ENCODE results near the gene INS.
A peak's percentile ranks its signal among the peaks of the same experiment; 100 is the strongest.

INS gene

DNA sequence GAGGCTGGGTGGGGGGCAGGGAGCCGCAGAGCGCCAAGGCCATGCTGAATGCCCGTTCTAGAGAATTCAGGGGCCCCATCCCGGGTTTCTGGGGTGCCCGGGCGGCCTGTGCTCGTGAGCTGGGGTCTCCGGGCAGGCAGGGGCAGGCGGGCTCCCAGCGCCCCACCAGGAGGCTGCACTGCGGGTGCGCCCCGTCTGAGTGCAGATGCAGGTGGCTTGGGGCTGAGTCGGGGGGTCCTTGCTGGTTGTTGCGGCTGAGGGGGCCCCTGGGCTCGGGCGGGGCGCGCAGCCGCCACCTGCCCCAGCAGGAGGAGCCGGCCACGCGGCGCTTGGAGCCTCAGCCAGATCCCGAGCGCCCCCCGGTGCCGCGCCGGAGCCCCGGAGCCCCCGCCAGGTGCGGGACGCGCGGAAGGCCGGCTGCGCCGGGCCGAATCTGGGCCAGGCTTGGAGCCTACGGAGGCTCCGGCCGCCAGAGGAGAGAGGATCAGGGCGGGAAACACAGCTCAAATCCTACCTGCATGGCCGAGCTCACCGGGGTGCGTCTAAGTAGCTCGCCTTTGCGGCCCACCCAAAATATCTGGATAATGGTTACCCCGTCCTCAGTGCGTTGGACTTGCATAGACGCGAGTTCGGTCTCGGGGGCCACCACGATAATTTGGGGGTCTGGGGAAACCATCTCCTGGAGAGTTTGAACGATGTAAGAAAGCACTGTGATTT is 21.2 kb downstream of the INS start:
- TF ChIP-seq, protein P1, sequence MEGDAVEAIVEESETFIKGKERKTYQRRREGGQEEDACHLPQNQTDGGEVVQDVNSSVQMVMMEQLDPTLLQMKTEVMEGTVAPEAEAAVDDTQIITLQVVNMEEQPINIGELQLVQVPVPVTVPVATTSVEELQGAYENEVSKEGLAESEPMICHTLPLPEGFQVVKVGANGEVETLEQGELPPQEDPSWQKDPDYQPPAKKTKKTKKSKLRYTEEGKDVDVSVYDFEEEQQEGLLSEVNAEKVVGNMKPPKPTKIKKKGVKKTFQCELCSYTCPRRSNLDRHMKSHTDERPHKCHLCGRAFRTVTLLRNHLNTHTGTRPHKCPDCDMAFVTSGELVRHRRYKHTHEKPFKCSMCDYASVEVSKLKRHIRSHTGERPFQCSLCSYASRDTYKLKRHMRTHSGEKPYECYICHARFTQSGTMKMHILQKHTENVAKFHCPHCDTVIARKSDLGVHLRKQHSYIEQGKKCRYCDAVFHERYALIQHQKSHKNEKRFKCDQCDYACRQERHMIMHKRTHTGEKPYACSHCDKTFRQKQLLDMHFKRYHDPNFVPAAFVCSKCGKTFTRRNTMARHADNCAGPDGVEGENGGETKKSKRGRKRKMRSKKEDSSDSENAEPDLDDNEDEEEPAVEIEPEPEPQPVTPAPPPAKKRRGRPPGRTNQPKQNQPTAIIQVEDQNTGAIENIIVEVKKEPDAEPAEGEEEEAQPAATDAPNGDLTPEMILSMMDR (IDR thresholded peaks at IDR 0.05; ENCODE audit: extremely low read depth, missing control alignments), result no peak
- DNase-seq (ENCODE audit: low spot score), result peak; percentile 53

DNA sequence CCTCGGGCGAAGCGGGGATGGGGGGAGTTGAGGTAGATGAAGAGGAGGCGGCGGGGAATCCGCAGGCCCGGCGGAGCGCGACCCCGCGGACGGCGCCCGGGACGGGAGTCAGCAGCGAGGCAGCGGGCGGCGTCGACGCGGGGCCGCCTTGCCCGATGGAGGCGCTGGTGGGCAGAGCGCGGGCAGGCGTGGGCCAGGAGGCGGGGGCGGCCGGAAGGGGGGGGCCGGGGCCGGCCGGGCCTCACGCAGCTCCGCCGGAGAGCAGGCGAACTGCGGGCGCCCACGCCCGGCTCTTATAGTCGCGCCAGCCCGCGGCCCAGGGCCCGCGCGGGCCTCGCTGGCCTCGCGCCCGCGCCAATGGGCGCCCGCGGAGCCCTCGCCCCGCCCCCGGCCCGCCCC is 21.9 kb downstream of the INS start, which contains the start of gene IGF2:
Gene IGF2, minus strand, starts transcription at position 267 of the 399 bp plus-strand sequence. CDS start 3,866 bp downstream, outside the sequence.
- peak; percentile 58 for DNase-seq (ENCODE audit: low spot score)
- TF ChIP-seq, protein P1 (IDR thresholded peaks at IDR 0.05; ENCODE audit: extremely low read depth, missing control alignments), result no peak

DNA sequence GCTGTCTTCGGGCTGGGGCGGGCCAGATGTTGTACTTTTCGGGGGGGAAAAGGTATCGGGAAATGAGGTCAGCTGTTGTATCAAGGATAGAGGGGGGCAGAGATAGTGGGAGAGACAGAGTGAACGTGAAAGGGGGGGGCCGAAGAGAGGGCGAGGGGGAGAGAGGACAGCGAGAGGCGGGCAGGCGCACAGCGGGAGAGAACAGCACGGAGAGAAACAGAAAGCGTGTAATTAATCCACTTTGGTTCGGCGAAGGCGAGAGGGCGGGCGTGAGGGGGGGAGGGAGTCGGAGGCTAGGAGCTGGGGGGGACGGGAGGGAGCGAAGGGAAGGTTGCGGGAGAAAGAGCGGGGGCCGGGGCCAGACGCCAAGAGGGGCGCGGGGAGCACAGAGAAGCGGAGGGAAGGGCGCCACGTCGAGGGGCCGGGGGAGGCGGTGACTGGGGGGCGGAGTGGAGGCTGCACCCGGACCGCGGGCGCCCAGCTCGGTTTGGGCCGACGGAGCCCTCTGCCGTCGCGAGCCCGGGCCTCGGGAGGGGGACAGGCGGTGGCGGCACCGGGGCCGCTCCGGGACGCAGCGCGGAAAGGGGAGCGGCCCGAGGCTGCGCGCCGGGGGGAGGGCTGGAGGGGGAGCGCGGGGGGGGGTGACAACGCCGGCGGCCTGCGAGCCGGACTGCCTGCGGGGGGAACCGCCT is 22.4 kb downstream of the INS start:
- TF ChIP-seq, protein P1 (IDR thresholded peaks at IDR 0.05; ENCODE audit: extremely low read depth, missing control alignments), result no peak
- no peak for DNase-seq (ENCODE audit: low spot score)

DNA sequence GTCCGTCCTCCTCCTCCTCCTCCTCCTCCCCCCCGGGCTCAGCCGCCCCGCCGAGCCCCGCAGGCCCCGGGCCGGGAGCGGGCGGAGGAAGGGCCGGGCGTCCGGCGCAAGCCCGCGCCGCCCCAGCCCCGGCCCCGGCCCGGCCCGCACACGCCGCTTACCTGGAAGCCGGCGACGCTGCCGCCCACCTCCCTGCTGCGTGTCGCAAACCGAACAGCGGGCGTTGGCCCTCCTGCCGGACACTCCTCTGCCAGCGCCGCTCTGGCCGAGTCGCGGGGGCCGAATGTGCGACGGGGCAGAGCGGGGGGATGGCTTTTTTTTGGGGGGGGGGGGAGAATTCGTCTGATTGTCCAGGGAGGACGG is 23.0 kb downstream of the INS start:
- TF ChIP-seq, protein P1 (IDR thresholded peaks at IDR 0.05; ENCODE audit: extremely low read depth, missing control alignments), result no peak
- no peak for DNase-seq (ENCODE audit: low spot score)

DNA sequence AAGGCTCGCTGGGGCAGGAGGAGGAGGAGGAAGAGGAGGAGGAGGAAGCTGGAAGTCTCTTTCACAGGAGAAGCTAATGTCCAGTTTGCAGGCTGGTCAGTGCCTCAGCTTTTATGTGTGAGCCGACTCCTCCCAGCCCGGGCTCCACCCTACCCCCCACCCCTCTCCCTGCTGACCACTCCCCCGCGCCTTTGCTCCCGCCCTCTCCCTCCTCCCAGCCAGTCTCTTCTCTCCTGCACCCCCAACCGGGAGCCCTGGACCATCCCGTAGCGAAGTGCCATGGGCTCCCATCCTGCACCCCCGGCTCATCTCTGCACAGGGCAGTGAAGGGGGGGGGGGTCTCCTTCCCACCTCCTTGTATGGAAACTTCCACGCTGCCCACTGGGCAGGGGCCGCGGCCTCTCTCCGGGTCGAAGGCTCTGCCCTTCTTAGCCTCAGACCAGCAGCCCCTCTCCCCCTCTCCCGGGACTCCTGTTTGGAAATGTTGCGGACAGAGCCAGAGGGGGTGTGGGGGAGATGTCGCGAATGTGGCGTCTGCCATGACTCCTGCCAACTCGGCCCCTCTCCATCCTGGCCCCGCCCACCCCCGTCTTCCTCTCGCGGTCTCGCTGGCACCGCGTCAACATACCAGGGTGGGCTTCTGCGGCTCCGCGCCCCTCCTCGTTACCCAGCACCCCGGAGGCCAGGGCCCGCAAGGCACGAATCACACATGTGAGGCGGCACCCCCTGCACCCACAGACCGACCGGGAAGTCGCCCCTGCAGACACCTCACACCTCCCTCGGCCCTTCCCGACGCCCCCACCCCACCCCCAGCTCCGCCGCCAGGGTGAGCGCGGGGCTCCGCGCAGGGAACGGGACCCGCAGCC is 23.6 kb downstream of the INS start:
- no peak for DNase-seq (ENCODE audit: low spot score)
- TF ChIP-seq, protein P1 (IDR thresholded peaks at IDR 0.05; ENCODE audit: extremely low read depth, missing control alignments), result no peak

DNA sequence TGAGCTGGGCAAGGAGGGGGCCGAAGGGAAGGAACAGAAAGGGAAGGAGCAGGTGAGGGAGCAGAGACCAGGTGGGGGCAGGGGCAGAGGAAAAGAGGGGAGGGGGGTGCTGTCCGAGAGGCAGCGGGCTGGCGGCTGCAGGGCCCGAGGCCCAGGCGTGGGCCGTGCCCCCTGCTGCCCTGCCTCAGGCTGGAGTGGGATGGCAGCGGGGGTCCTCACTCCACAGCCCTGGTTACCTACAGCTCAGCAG is 24.1 kb downstream of the INS start:
- TF ChIP-seq, protein P1 (IDR thresholded peaks at IDR 0.05; ENCODE audit: extremely low read depth, missing control alignments), result no peak
- DNase-seq (ENCODE audit: low spot score), result no peak
